Measurements from ENCODE around the gene VPREB1.
"Not testable (repeated sequence)": the region's sequence is repeated elsewhere in the genome, so short reads cannot be mapped to it uniquely, and the experiment has no call there.

VPREB1 gene

GRCh38 chr22:22246706-22247105, 2.1 kb downstream of the VPREB1 start:
- no peak for DNase-seq

DNA sequence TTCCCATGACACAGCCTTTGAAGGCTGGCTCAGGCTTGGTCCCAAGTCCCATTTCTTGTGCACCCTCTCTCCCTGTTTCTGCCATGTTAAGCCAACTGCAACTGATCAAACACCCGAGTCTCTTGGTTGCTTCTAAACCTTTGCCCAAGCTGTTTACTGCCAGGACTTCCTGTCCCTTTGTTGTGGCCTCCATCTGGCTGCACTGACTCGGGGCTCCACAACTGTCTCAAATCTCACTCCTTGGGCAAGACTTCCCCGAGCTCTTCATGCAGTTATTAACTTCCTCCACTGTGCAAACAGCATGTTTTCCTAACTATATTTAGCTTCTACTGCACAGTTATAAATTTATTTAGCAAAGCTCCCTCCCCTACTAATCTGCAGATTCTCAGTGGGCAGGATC, 4.3 kb downstream of the VPREB1 start:
- no peak for DNase-seq

GRCh38 chr22:22250651-22251050, 6.1 kb downstream of the VPREB1 start:
- not testable (repeated sequence) for DNase-seq

DNA sequence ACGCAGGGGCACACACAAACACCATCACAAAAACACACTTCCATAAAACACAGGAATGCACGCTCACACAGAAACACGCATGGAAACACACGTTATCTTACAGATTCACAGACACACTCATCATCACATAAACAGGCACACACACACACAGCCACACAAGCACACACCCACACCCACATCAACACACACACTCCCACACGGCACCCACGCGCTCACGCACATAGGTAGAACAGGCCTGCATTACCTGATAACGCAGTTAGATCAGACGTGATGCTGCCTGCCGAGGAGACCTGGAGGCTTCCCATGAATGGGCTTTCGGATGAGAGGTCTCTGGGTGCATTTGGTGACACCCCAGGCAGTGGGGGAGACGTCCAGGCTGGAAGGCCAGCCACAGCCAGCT, 11.5 kb downstream of the VPREB1 start:
- not testable (repeated sequence) for DNase-seq

DNA sequence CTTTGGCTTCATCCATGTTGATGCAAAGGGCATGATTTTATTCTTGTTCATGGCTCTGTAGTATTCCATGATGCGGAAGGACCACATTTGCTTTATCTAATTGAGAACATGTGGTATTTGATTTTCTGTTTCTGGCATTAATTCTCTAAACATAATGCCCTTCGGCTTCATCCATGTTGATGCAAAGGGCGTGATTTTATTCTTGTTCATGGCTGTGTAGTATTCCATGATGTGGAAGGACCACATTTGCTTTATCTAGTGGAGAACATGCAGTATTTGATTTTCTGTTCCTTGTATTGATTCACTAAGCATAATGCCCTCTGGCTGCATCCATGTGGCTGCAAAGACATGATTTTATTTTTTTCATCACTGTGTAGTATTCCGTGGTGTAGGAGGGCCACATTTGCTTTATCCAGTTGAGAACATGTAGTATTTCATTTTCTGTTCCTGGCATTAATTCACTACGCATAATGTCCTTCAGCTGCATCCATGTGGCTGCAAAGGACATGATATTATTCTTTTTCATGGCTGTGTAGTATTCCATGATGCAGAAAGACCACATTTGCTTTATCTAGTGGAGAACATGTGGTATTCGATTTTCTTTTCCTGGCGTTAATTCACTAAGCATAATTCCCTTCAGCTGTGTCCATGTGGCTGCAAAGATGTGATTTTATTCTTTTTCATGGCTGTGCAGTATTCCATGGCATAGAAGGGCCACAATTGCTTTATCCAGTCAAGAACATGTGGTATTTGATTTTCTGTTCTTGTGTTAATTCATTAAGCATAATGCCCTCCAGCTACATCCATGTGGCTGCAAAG, 14.2 kb downstream of the VPREB1 start:
- not testable (repeated sequence) for DNase-seq

DNA sequence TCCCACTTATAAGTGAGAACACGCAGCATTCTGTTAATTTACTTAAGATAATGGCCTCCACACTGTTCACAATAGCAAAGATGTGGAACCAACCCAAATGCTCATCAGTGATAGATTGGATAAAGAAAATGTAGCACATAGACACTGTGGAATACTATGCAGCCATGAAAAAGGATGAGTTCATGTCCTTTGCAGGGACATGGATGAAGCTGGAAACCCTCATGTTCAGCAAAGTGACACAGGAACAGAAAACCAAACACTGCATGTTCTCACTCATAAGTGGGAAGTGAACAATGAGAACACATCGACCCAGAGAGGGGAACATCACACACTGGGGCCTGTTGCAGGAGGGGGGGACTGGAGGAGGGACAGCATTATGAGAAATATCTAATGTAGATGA, 15.6 kb downstream of the VPREB1 start:
- DNase-seq, result not testable (repeated sequence)

DNA sequence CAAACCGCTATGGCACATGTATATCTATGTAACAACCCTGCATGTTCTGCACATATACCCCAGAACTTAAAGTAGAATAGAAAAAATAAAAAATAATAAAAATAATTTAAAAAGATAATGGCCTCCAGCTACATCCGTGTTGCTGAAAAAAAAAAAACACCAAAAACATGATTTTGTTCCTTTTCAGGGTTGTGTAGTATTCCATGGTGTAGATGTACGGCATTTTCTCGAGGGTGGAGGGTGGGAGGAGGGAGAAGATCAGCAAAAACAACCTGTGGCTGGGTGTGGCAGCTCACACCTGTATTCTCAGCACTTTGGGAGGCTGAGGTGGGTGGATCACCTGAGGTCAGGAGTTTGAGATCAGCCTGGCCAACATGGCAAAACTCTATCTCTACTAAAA, 16.0 kb downstream of the VPREB1 start:
- DNase-seq, result not testable (repeated sequence)

DNA sequence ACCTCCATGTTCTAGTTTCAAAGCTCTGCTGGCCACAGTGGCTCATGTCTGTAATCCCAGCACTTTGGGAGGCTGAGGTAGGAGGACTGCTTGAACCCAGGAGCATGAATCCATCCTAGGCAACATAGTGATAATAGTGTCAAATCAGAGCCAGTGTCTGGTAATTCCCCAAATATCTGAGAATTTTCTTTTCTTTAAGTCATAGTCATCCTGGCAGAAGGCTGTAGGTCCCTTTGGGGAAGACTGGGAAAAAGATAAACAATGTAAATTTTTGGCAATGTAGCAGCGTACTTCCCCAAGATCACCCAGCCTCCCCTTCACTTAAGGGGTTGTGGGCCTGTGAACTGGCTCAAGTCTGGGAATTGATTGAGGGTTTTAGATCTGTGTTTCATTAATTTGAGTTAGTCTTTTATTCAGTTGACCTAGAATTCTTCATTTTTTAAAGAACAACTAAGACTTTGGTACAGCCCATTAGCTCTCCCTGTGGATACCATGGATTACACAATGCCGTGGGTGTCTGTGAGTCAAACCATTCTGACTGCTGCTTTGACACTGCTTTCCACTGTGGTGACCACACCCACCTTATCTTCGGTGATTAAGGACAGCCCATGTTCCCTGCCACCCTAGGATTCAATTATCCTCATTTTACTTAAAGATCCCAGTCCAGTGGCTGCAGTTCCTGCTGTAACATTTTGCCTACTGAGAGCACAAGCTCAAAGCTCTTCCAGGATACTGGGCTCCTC, 17.9 kb downstream of the VPREB1 start:
- DNase-seq, result not testable (repeated sequence)

- DNase-seq, result not testable (repeated sequence)
Measured at GRCh38 chr22:22263823-22264222, 19.2 kb downstream of the VPREB1 start.

DNA sequence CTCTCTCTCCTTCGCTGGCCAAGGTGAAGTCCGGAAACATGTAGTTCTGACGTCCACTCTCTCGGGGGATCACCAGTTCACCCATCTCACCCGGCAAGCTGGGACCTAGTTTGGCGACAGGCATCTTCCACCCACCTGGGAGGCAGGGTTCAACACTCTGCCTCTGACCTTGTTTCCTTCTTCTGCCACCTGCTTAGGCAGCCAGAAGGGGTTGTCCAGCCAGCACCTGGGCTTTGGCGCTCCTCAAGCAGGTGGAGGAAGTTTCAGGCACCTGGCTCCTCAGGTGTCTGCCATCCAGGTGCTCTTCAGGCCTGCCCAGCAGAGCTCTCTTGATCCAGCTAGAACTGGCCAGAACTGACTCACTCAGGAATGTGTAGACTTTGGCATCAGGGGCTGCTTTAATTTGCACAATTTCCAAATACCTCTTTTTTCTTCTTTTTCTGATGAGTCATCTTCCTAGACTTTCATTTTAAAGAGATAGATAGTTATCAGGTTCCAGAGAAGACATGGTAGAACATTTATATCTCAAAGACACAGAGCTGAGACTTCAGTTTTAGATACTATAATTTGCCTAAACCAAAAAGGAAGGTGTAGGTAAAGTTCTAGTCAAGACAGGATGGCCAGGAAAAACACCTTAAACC, 25.6 kb downstream of the VPREB1 start:
- DNase-seq, result not testable (repeated sequence)

DNA sequence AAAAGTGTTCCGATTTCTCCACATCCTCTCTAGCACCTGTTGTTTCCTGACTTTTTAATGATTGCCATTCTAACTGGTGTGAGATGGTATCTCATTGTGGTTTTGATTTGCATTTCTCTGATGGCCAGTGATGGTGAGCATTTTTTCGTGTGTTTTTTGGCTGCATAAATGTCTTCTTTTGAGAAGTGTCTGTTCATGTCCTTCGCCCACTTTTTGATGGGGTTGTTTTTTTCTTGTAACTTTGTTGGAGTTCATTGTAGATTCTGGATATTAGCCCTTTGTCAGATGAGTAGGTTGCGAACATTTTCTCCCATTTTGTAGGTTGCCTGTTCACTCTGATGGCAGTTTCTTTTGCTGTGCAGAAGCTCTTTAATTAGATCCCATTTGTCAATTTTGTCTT, 32.8 kb downstream of the VPREB1 start:
- not testable (repeated sequence) for DNase-seq

GRCh38 chr22:22284962-22285756, 40.6 kb downstream of the VPREB1 start:
- DNase-seq, result not testable (repeated sequence)

GRCh38 chr22:22286390-22287105, 42.0 kb downstream of the VPREB1 start:
- DNase-seq, result not testable (repeated sequence)

- DNase-seq, result not testable (repeated sequence)
Measured at GRCh38 chr22:22287106-22287626, 42.6 kb downstream of the VPREB1 start.

DNA sequence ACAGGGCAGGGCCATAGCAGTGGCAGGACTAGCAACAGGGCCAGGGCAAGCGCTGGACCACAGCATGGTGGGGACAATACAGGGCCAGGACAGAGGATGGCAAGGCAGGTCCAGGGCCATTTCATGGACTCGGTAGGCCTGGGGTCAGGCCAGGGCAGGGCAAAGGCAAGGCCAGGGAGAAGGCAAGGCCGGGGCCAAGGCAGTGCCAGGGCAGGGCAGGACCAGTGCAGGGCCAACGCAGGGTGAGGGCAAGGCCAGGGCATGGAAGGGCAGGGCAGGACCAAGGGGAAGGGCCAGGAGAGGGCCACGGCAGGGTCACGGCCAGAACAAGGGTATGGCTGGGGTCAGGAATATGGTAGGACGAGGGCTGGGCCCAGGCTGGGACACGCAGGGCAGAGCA, 45.1 kb downstream of the VPREB1 start:
- DNase-seq, result not testable (repeated sequence)

GRCh38 chr22:22291129-22291806, 46.7 kb downstream of the VPREB1 start:
- not testable (repeated sequence) for DNase-seq

- DNase-seq, result not testable (repeated sequence)
Measured at GRCh38 chr22:22292656-22293055, 48.1 kb downstream of the VPREB1 start.

DNA sequence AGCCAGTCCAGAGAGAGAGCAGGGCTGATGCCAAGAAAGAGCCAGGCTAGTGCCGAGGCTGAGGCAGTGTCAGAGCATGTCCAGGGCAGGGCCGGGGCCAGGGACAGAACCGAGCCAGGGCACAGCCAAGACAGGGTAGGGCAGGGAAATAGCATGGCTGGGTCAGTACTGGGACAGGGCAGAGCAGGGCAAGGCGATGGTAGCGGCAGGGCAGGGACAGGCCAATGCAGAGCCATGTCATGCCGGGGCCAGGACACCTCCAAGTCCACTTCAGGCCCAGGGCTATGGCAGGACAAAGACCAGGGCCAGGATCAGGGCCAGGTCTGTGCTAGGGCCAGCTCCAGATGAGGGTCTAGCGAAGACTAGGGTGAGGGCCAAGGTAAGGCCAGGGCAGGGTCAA, 48.9 kb downstream of the VPREB1 start:
- not testable (repeated sequence) for DNase-seq

- not testable (repeated sequence) for DNase-seq
Measured at GRCh38 chr22:22294641-22295040, 50.1 kb downstream of the VPREB1 start.

All from C1 segment of cervical spinal cord (tissue), 14 donors.